A549 (cell line): ENCODE data around the gene NME3. TPM values are rescaled to one million over a fixed set of nuclear protein-coding genes. Genes with fewer than 3 reads are reported as not detected.

ENCODE experiments used
- ATAC-seq, 2 experiments: fragments of 200-7000 bp in 1 of 2; fragments of >200 bp in 1 of 2; cut with Nextera tagmentation in 1 of 2; cut with Tn5 transposase in 1 of 2; 3 replicates each; pipeline versions ENCODE4 v1.8.0 to v1.9.1; 2018 to 2020; ENCODE audit warnings: mild to moderate bottlenecking in 1 of 2, moderate library complexity in 1 of 2
- CTCF ChIA-PET: fragments of 300-600 bp; sonication (Branson Sonifier 250); formaldehyde crosslinking; extraction: SDS; loops from one replicate; lab custom pipeline; 2021; ENCODE audit warnings: antibody characterized with exemption, inconsistent platforms; lab: Yijun Ruan, JAX
- POLR2A ChIA-PET: fragments of 350-600 bp; formaldehyde crosslinking; extraction: SDS; loops from one replicate; lab custom pipeline; 2021; ENCODE audit warnings: antibody characterized with exemption, inconsistent platforms; lab: Yijun Ruan, JAX
- DNase-seq, 2 experiments: peaks; one replicate each; pipeline versions ENCODE4 v3.0.0 to v3.0.0-alpha.2; 2011 to 2016; ENCODE audit warnings: low read depth in 1 of 2, low spot score in 1 of 2
- FAIRE-seq: peaks from 2 replicates; lab custom pipeline; 2011; peaks lifted over from hg19 to GRCh38; lab: Jason Lieb, UNC
- H3K27ac ChIP-seq, 2 experiments: fragments of >200 bp; sonication (Bioruptor Twin); formaldehyde crosslinking; 3 replicates each; pipeline ENCODE4 v1.5.1; 2016 to 2017
- H3K4me1 ChIP-seq: fragments of >200 bp; sonication (Bioruptor Twin); formaldehyde crosslinking; 3 replicates; pipeline ENCODE4 v1.6.1; 2016
- H3K4me2 ChIP-seq: fragments of >200 bp; sonication (Bioruptor Twin); formaldehyde crosslinking; 3 replicates; pipeline ENCODE4 v1.6.1; 2016
- H3K4me3 ChIP-seq: fragments of >200 bp; sonication (Bioruptor Twin); formaldehyde crosslinking; 3 replicates; pipeline ENCODE4 v1.5.1; 2016
- H3K9me3 ChIP-seq: fragments of >200 bp; sonication (Bioruptor Twin); formaldehyde crosslinking; 3 replicates; pipeline ENCODE4 v1.6.1; 2016
- CHD2 ChIP-seq: fragments of 150-350 bp; IDR thresholded peaks from 2 replicates; pipeline ENCODE4 v1.6.1; 2014; ENCODE audit warnings: low read length; ENCODE audit not compliant: partially characterized antibody
- CHD4 ChIP-seq: fragments of 200-600 bp; sonication (generic); IDR thresholded peaks from 2 replicates; pipeline ENCODE4 v1.6.1; 2016; ENCODE audit warnings: antibody characterized with exemption, mild to moderate bottlenecking, borderline replicate concordance
- E2F6 ChIP-seq: IDR thresholded peaks from 2 replicates; pipeline ENCODE4 v1.6.1; 2012; ENCODE audit warnings: low read depth, borderline replicate concordance
- EHF ChIP-seq: fragments of 250-450 bp; sonication (Bioruptor Pico); IDR thresholded peaks from 2 replicates; pipeline ENCODE4 v1.5.0; 2020; ENCODE audit warnings: mild to moderate bottlenecking
- ELK1 ChIP-seq: fragments of 150-350 bp; IDR thresholded peaks from 2 replicates; pipeline ENCODE4 v1.6.1; 2014; ENCODE audit warnings: low read depth, mild to moderate bottlenecking, low read length
- EP300 ChIP-seq, 2 experiments: fragments of >200 bp; sonication (Bioruptor Twin); formaldehyde crosslinking; IDR thresholded peaks; 2 replicates in 1 of 2; 3 replicates in 1 of 2; pipeline ENCODE4 v1.6.1; 2016 to 2017
- ESRRA ChIP-seq: fragments of 150-350 bp; IDR thresholded peaks from 2 replicates; pipeline ENCODE4 v1.6.1; 2014; ENCODE audit warnings: mild to moderate bottlenecking, low read length, borderline replicate concordance
- FOSB ChIP-seq: fragments of 250-450 bp; sonication (Bioruptor Pico); IDR thresholded peaks from 2 replicates; pipeline ENCODE4 v1.5.0; 2020; ENCODE audit warnings: mild to moderate bottlenecking, moderate library complexity
- FOSL2 ChIP-seq, 2 experiments: fragments of 450-650 bp in 1 of 2; fragments of >200 bp in 1 of 2; sonication (Bioruptor Twin) in 1 of 2; formaldehyde crosslinking; IDR thresholded peaks; 2 replicates each; pipeline versions ENCODE4 v1.5.0 to v1.6.1; 2016 to 2020; ENCODE audit warnings: mild to moderate bottlenecking in 1 of 2, moderate library complexity in 1 of 2
- GATA3 ChIP-seq: IDR thresholded peaks from 2 replicates; pipeline ENCODE4 v1.6.1; 2012; ENCODE audit warnings: borderline replicate concordance
- HDAC2 ChIP-seq: fragments of 200-600 bp; sonication (generic); IDR thresholded peaks from 2 replicates; pipeline ENCODE4 v1.6.1; 2016
- HMGXB4 ChIP-seq: fragments of 250-450 bp; sonication (Bioruptor Pico); IDR thresholded peaks from 2 replicates; pipeline ENCODE4 v1.5.0; 2021; ENCODE audit warnings: mild to moderate bottlenecking, moderate library complexity, borderline replicate concordance
- HOXA7 ChIP-seq: fragments of 250-450 bp; sonication (Bioruptor Pico); IDR thresholded peaks from 2 replicates; pipeline ENCODE4 v1.5.0; 2020; ENCODE audit warnings: mild to moderate bottlenecking, moderate library complexity
- HOXB13 ChIP-seq: fragments of 250-450 bp; sonication (Bioruptor Pico); IDR thresholded peaks from 2 replicates; pipeline ENCODE4 v1.5.0; 2020; ENCODE audit warnings: low read depth, mild to moderate bottlenecking, moderate library complexity
- HOXB5 ChIP-seq: fragments of 250-450 bp; sonication (Bioruptor Pico); IDR thresholded peaks from 2 replicates; pipeline ENCODE4 v1.5.0; 2020; ENCODE audit warnings: mild to moderate bottlenecking, moderate library complexity
- JUNB ChIP-seq: fragments of >200 bp; sonication (Bioruptor Twin); formaldehyde crosslinking; IDR thresholded peaks from 2 replicates; pipeline ENCODE4 v1.6.1; 2016
- NR3C1 ChIP-seq: fragments of >200 bp; sonication (Bioruptor Twin); formaldehyde crosslinking; IDR thresholded peaks from 3 replicates; pipeline ENCODE4 v1.6.1; 2017
- PBX3 ChIP-seq: IDR thresholded peaks from 2 replicates; pipeline ENCODE4 v1.6.1; 2012
- POLR2A ChIP-seq: IDR thresholded peaks from 2 replicates; pipeline ENCODE4 v1.6.1; 2012; ENCODE audit warnings: mild to moderate bottlenecking, low read length
- POLR2AphosphoS2 ChIP-seq: conservative IDR thresholded peaks from 2 replicates; pipeline ENCODE4 v1.6.1; 2012; ENCODE audit warnings: low read length, improper control_type of control experiment, inconsistent platforms
- RARB ChIP-seq: fragments of 250-450 bp; sonication (Bioruptor Pico); IDR thresholded peaks from 2 replicates; pipeline ENCODE4 v1.8.0; 2021; ENCODE audit warnings: mild to moderate bottlenecking, moderate library complexity
- RNF2 ChIP-seq: fragments of 200-600 bp; sonication (generic); IDR thresholded peaks from 2 replicates; pipeline ENCODE4 v1.6.1; 2016; ENCODE audit warnings: low read depth, mild to moderate bottlenecking, antibody characterized with exemption, moderate library complexity, borderline replicate concordance
- SMC3 ChIP-seq: fragments of >200 bp; sonication (Bioruptor Twin); formaldehyde crosslinking; IDR thresholded peaks from 3 replicates; pipeline ENCODE4 v1.6.1; 2018; ENCODE audit warnings: inconsistent platforms
- SREBF2 ChIP-seq: fragments of 450-650 bp; IDR thresholded peaks from 2 replicates; pipeline ENCODE4 v1.6.1; 2014; ENCODE audit warnings: mild to moderate bottlenecking, moderate library complexity
- TFCP2L1 ChIP-seq: fragments of 250-450 bp; sonication (Bioruptor Pico); IDR thresholded peaks from 2 replicates; pipeline ENCODE4 v1.5.0; 2021; ENCODE audit warnings: mild to moderate bottlenecking
- TP53 ChIP-seq: fragments of 250-450 bp; sonication (Bioruptor Pico); IDR thresholded peaks from 2 replicates; pipeline ENCODE4 v1.5.0; 2021; ENCODE audit warnings: mild to moderate bottlenecking, moderate library complexity
- USF2 ChIP-seq: fragments of 450-650 bp; IDR thresholded peaks from 2 replicates; pipeline ENCODE4 v1.6.1; 2014; ENCODE audit warnings: antibody characterized with exemption
- ZC3H11A ChIP-seq: fragments of 450-650 bp; IDR thresholded peaks from 2 replicates; pipeline ENCODE4 v1.6.1; 2014; ENCODE audit warnings: antibody characterized with exemption, mild to moderate bottlenecking
- ZNF302 ChIP-seq: fragments of 250-450 bp; sonication (Bioruptor Pico); IDR thresholded peaks from 2 replicates; pipeline ENCODE4 v1.9.0; 2021; ENCODE audit warnings: inconsistent platforms, mild to moderate bottlenecking, moderate library complexity
- WGBS: methylation state at CpG from one replicate; pipeline ENCODE4 v1.1.6; 2017; ENCODE audit errors: missing lambda C conversion rate; 5-methylcytosine and 5-hydroxymethylcytosine counted together
- polyA plus RNA-seq, 4 experiments: library from polyadenylated mRNA; depleted of rRNA in 3 of 4; stranded (reverse); fragments of >200 nt; fragmentation: RNase III in 1 of 4; extraction: RNeasy Plus Mini Kit Qiagen cat#74134 plus additional on column Dnase treatment in 1 of 4; gene quantifications; 2 replicates in 3 of 4; 3 replicates in 1 of 4; pipeline ENCODE4 v1.2.3, GENCODE V29; 2011 to 2017

Gene NME3
- polyA plus RNA-seq, 2 of the 4 experiments (the other 2 are of a cell fraction), result 15.2 to 49.9 TPM

- no peak for TF ChIP-seq TP53 (CRISPR knock-in tag)
- no peak for TF ChIP-seq E2F6
- TF ChIP-seq CHD4, result no peak
- TF ChIP-seq RNF2, result no peak
- DNase-seq (no peak), FAIRE-seq (no peak), ATAC-seq (no peak)
- ChIA-PET CTCF (interaction anchor here (1.0 kb wide), 1 partner anchor 22 kb away, joined by 3 read pairs; no protein-coding TSS in a partner anchor), POLR2A (no interaction called here)
- Histone ChIP-seq H3K4me1 (peaks cover 6% of the 10 kb centered on the region; the same call in 1 of the 3 replicates), H3K27ac (no peak overlapping the region), H3K9me3 (no peaks in the 10 kb centered on the region), H3K4me2 (no peak overlapping the region), H3K4me3 (no peak overlapping the region)
- 83% methylated on average over 5 of the region's 6 CpGs for WGBS
These were observed 15.6 kb upstream of the NME3 start for GRCh38 chr16:1787056-1787321.

GRCh38 chr16:1786242-1787055, 15.1 kb upstream of the NME3 start:
- ChIA-PET POLR2A (no interaction called here), CTCF (interaction anchor here (0.7 to 1.0 kb wide), 2 partner anchors 22 to 77 kb away, joined by 3 read pairs; no protein-coding TSS in a partner anchor)
- no peak overlapping the region for H3K4me3 ChIP-seq
- no peak for DNase-seq
- no peaks in the 10 kb centered on the region for H3K9me3 ChIP-seq
- no peak overlapping the region for H3K4me2 ChIP-seq
- H3K27ac ChIP-seq, result no peak overlapping the region
- peaks cover 7% of the 10 kb centered on the region; the same call in 2 of the 3 replicates for H3K4me1 ChIP-seq
- WGBS, result 91% methylated on average over 40 of the region's 51 CpGs
- TF ChIP-seq USF2 (no peak), SREBF2 (no peak), JUNB (no peak), ZC3H11A (no peak), HOXB13 (no peak), ZNF302 (CRISPR knock-in tag) (no peak), RNF2 (no peak), HMGXB4 (CRISPR knock-in tag) (no peak), TFCP2L1 (CRISPR knock-in tag) (no peak), RARB (CRISPR knock-in tag) (no peak), FOSL2 (IDR thresholded peaks at IDR 0.05) (no peak), FOSL2 (CRISPR knock-in tag; IDR thresholded peaks at IDR 0.05) (no peak), CHD4 (no peak)
- no peak for ATAC-seq
- FAIRE-seq, result no peak

GRCh38 chr16:1785846-1786170, 14.5 kb upstream of the NME3 start:
- DNase-seq, result no peak
- no peaks in the 10 kb centered on the region for H3K9me3 ChIP-seq
- ChIA-PET CTCF (interaction anchor here (0.7 to 1.3 kb wide), 3 partner anchors 11 to 78 kb away, joined by 3 to 4 read pairs (median 3); no protein-coding TSS in a partner anchor), POLR2A (no interaction called here)
- no peak for ATAC-seq
- H3K4me2 ChIP-seq, result no peak overlapping the region
- no peak overlapping the region for H3K27ac ChIP-seq
- WGBS, result 91% methylated on average over 11 of the region's 14 CpGs
- peaks cover 14% of the 10 kb centered on the region; the same call in 2 of the 3 replicates for H3K4me1 ChIP-seq
- FAIRE-seq, result no peak
- no peak for TF ChIP-seq EP300 (IDR thresholded peaks at IDR 0.05)
- TF ChIP-seq SMC3, result no peak
- no peak for TF ChIP-seq PBX3
- no peak for TF ChIP-seq CHD2
- TF ChIP-seq TP53 (CRISPR knock-in tag), result no peak
- no peak for TF ChIP-seq HOXB5 (CRISPR knock-in tag)
- no peak for TF ChIP-seq RARB (CRISPR knock-in tag)
- no peak for TF ChIP-seq HOXA7 (CRISPR knock-in tag)
- no peak for TF ChIP-seq POLR2AphosphoS2
- no peak for TF ChIP-seq HOXB13
- no peak for TF ChIP-seq ELK1
- no peak for TF ChIP-seq FOSB (CRISPR knock-in tag)
- no peak for TF ChIP-seq EHF (CRISPR knock-in tag)
- TF ChIP-seq ESRRA, result no peak
- TF ChIP-seq NR3C1, result no peak
- TF ChIP-seq POLR2A, result no peak
- no peak for TF ChIP-seq HDAC2
- TF ChIP-seq GATA3, result no peak
- no peak overlapping the region for H3K4me3 ChIP-seq
